Measurements from ENCODE around the gene TMEFF1.

TMEFF1 gene

GRCh38 chr9:100452894-100453293, 20.1 kb upstream of the TMEFF1 start:
- Histone ChIP-seq H3K27me3 (ENCODE audit: insufficient read depth, low read length) (no peaks in the 10 kb centered on the region), H3K9ac (ENCODE audit: low read depth, low read length) (no peak overlapping the region), H3K27ac (ENCODE audit: low read length) (no peak overlapping the region), H3K9me3 (ENCODE audit: insufficient read depth, low read depth, low read length) (no peaks in the 10 kb centered on the region), H3K36me3 (ENCODE audit: insufficient read depth, low read depth, low read length) (peaks cover 36% of the 10 kb centered on the region), H3K4me3 (ENCODE audit: low read length) (no peak overlapping the region), H3K4me1 (ENCODE audit: insufficient read depth, low read length) (no peaks in the 10 kb centered on the region)

GRCh38 chr9:100455470-100455869, 17.5 kb upstream of the TMEFF1 start:
- H3K27me3 ChIP-seq (ENCODE audit: insufficient read depth, low read length), result no peaks in the 10 kb centered on the region
- no peak overlapping the region for H3K4me3 ChIP-seq (ENCODE audit: low read length)
- no peak overlapping the region for H3K27ac ChIP-seq (ENCODE audit: low read length)
- no peaks in the 10 kb centered on the region for H3K4me1 ChIP-seq (ENCODE audit: insufficient read depth, low read length)
- H3K9me3 ChIP-seq (ENCODE audit: insufficient read depth, low read depth, low read length), result no peaks in the 10 kb centered on the region
- H3K9ac ChIP-seq (ENCODE audit: low read depth, low read length), result no peak overlapping the region
- peaks cover 25% of the 10 kb centered on the region for H3K36me3 ChIP-seq (ENCODE audit: insufficient read depth, low read depth, low read length)

GRCh38 chr9:100457517-100457916, 15.4 kb upstream of the TMEFF1 start:
- Histone ChIP-seq H3K27ac (ENCODE audit: low read length) (no peak overlapping the region), H3K36me3 (ENCODE audit: insufficient read depth, low read depth, low read length) (peaks cover 7% of the 10 kb centered on the region), H3K27me3 (ENCODE audit: insufficient read depth, low read length) (no peaks in the 10 kb centered on the region), H3K9me3 (ENCODE audit: insufficient read depth, low read depth, low read length) (no peaks in the 10 kb centered on the region), H3K4me3 (ENCODE audit: low read length) (no peak overlapping the region), H3K9ac (ENCODE audit: low read depth, low read length) (no peak overlapping the region), H3K4me1 (ENCODE audit: insufficient read depth, low read length) (peaks cover 3% of the 10 kb centered on the region; the same call in 1 of the 2 replicates)

- H3K4me3 ChIP-seq (ENCODE audit: low read length), result no peak overlapping the region
- no peaks in the 10 kb centered on the region for H3K9me3 ChIP-seq (ENCODE audit: insufficient read depth, low read depth, low read length)
- H3K4me1 ChIP-seq (ENCODE audit: insufficient read depth, low read length), result peaks cover 5% of the 10 kb centered on the region; the same call in 1 of the 2 replicates
- H3K27ac ChIP-seq (ENCODE audit: low read length), result no peak overlapping the region
- no peaks in the 10 kb centered on the region for H3K36me3 ChIP-seq (ENCODE audit: insufficient read depth, low read depth, low read length)
- H3K27me3 ChIP-seq (ENCODE audit: insufficient read depth, low read length), result no peaks in the 10 kb centered on the region
- H3K9ac ChIP-seq (ENCODE audit: low read depth, low read length), result no peak overlapping the region
Observed at GRCh38 chr9:100459963-100460362, 13.0 kb upstream of the TMEFF1 start.

- peaks cover 5% of the 10 kb centered on the region; the same call in 1 of the 2 replicates for H3K4me1 ChIP-seq (ENCODE audit: insufficient read depth, low read length)
- H3K9me3 ChIP-seq (ENCODE audit: insufficient read depth, low read depth, low read length), result no peaks in the 10 kb centered on the region
- no peaks in the 10 kb centered on the region for H3K27me3 ChIP-seq (ENCODE audit: insufficient read depth, low read length)
- no peak overlapping the region for H3K4me3 ChIP-seq (ENCODE audit: low read length)
- no peak overlapping the region for H3K9ac ChIP-seq (ENCODE audit: low read depth, low read length)
- no peaks in the 10 kb centered on the region for H3K36me3 ChIP-seq (ENCODE audit: insufficient read depth, low read depth, low read length)
- no peak overlapping the region for H3K27ac ChIP-seq (ENCODE audit: low read length)
Observed at GRCh38 chr9:100465274-100465673, 7.7 kb upstream of the TMEFF1 start.

GRCh38 chr9:100465761-100466160, 7.2 kb upstream of the TMEFF1 start:
- no peak overlapping the region for H3K9ac ChIP-seq (ENCODE audit: low read depth, low read length)
- no peaks in the 10 kb centered on the region for H3K9me3 ChIP-seq (ENCODE audit: insufficient read depth, low read depth, low read length)
- H3K36me3 ChIP-seq (ENCODE audit: insufficient read depth, low read depth, low read length), result no peaks in the 10 kb centered on the region
- no peak overlapping the region for H3K27ac ChIP-seq (ENCODE audit: low read length)
- H3K4me3 ChIP-seq (ENCODE audit: low read length), result no peak overlapping the region
- H3K4me1 ChIP-seq (ENCODE audit: insufficient read depth, low read length), result peaks cover 5% of the 10 kb centered on the region; the same call in 1 of the 2 replicates
- H3K27me3 ChIP-seq (ENCODE audit: insufficient read depth, low read length), result no peaks in the 10 kb centered on the region

- no peaks in the 10 kb centered on the region for H3K36me3 ChIP-seq (ENCODE audit: insufficient read depth, low read depth, low read length)
- H3K4me1 ChIP-seq (ENCODE audit: insufficient read depth, low read length), result peaks cover 5% of the 10 kb centered on the region; the same call in 1 of the 2 replicates
- no peak overlapping the region for H3K27ac ChIP-seq (ENCODE audit: low read length)
- no peak overlapping the region for H3K9ac ChIP-seq (ENCODE audit: low read depth, low read length)
- no peaks in the 10 kb centered on the region for H3K27me3 ChIP-seq (ENCODE audit: insufficient read depth, low read length)
- no peak overlapping the region for H3K4me3 ChIP-seq (ENCODE audit: low read length)
- no peaks in the 10 kb centered on the region for H3K9me3 ChIP-seq (ENCODE audit: insufficient read depth, low read depth, low read length)
Observed at GRCh38 chr9:100466171-100466828, 6.6 kb upstream of the TMEFF1 start.

- no peaks in the 10 kb centered on the region for H3K27me3 ChIP-seq (ENCODE audit: insufficient read depth, low read length)
- H3K4me1 ChIP-seq (ENCODE audit: insufficient read depth, low read length), result peaks cover 5% of the 10 kb centered on the region; the same call in 1 of the 2 replicates
- H3K36me3 ChIP-seq (ENCODE audit: insufficient read depth, low read depth, low read length), result no peaks in the 10 kb centered on the region
- H3K9ac ChIP-seq (ENCODE audit: low read depth, low read length), result no peak overlapping the region
- H3K27ac ChIP-seq (ENCODE audit: low read length), result no peak overlapping the region
- H3K4me3 ChIP-seq (ENCODE audit: low read length), result no peak overlapping the region
- no peaks in the 10 kb centered on the region for H3K9me3 ChIP-seq (ENCODE audit: insufficient read depth, low read depth, low read length)
Observed at GRCh38 chr9:100466829-100467221, 6.1 kb upstream of the TMEFF1 start.

GRCh38 chr9:100468041-100468440, 4.9 kb upstream of the TMEFF1 start:
- Histone ChIP-seq H3K9ac (ENCODE audit: low read depth, low read length) (no peak overlapping the region), H3K27me3 (ENCODE audit: insufficient read depth, low read length) (no peaks in the 10 kb centered on the region), H3K36me3 (ENCODE audit: insufficient read depth, low read depth, low read length) (no peaks in the 10 kb centered on the region), H3K4me3 (ENCODE audit: low read length) (no peak overlapping the region), H3K9me3 (ENCODE audit: insufficient read depth, low read depth, low read length) (no peaks in the 10 kb centered on the region), H3K27ac (ENCODE audit: low read length) (no peak overlapping the region), H3K4me1 (ENCODE audit: insufficient read depth, low read length) (peaks cover 8% of the 10 kb centered on the region; the same call in 1 of the 2 replicates)

GRCh38 chr9:100472268-100472667, 681 bp upstream of the TMEFF1 start:
- Histone ChIP-seq H3K4me3 (ENCODE audit: low read length) (peak overlapping the region; percentile 98), H3K27ac (ENCODE audit: low read length) (peak overlapping the region; percentile 46)

GRCh38 chr9:100473276-100474081, 530 bp downstream of the TMEFF1 start:
- Histone ChIP-seq H3K4me3 (ENCODE audit: low read length) (peak overlapping the region; percentile 98), H3K4me1 (ENCODE audit: insufficient read depth, low read length) (peaks cover 15% of the 10 kb centered on the region; the same call in 1 of the 2 replicates), H3K36me3 (ENCODE audit: insufficient read depth, low read depth, low read length) (no peaks in the 10 kb centered on the region), H3K27ac (ENCODE audit: low read length) (peak overlapping the region; percentile 64), H3K27me3 (ENCODE audit: insufficient read depth, low read length) (no peaks in the 10 kb centered on the region), H3K9me3 (ENCODE audit: insufficient read depth, low read depth, low read length) (no peaks in the 10 kb centered on the region), H3K9ac (ENCODE audit: low read depth, low read length) (peak overlapping the region; percentile 92; the same call in 1 of the 2 replicates)

More at GRCh38 chr9:100472268-100472667, 681 bp upstream of the TMEFF1 start:
- Histone ChIP-seq H3K9ac (ENCODE audit: low read depth, low read length) (peak overlapping the region; percentile 78; the same call in 1 of the 2 replicates), H3K4me1 (ENCODE audit: insufficient read depth, low read length) (peaks cover 15% of the 10 kb centered on the region; the same call in 1 of the 2 replicates), H3K27me3 (ENCODE audit: insufficient read depth, low read length) (no peaks in the 10 kb centered on the region), H3K36me3 (ENCODE audit: insufficient read depth, low read depth, low read length) (no peaks in the 10 kb centered on the region), H3K9me3 (ENCODE audit: insufficient read depth, low read depth, low read length) (no peaks in the 10 kb centered on the region)

Measured in iPS-20b (cell line).